ENCODE results near the gene CAMK2D. TPM values are rescaled to one million over a fixed set of nuclear protein-coding genes. Genes with fewer than 3 reads are reported as not detected.

The CAMK2D gene
- total RNA-seq, 6 donors from 2014 or later: 41.0 to 75.8 (median 51.9) TPM

DNA sequence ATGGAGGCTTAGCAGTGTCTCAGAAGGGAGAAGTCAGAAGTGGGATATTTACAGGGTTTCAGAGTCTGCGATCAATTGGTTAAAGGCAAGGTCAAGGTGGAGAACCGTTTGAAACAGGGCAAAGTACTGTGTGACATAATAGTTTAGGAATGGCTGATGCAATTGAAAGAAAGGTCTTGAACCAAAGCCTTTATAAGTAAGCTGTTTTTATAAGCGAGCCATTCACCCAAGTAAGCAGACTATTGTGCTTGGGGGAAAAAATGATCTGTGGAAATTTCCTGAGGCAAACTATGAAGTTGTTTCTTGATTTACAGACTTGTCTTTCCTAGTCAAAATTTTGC, 327.3 kb downstream of the CAMK2D start:
- ATAC-seq (ENCODE audit: low FRiP score in 2 of 2): peak in 1 of 2 donors; percentile 6
- no peaks in the 10 kb centered on the region for H3K9me3 ChIP-seq
- no peak for DNase-seq
- 73 to 81% methylated on average over 3 of the region's 3 CpGs for WGBS, 2 donors
- no peak overlapping the region for H3K27ac ChIP-seq
- H3K36me3 ChIP-seq: no peaks in the 10 kb centered on the region
- TF ChIP-seq EP300 (IDR thresholded peaks at IDR 0.05): no peak
- no peak for TF ChIP-seq POLR2AphosphoS5 (IDR thresholded peaks at IDR 0.05)
- TF ChIP-seq, protein P1, sequence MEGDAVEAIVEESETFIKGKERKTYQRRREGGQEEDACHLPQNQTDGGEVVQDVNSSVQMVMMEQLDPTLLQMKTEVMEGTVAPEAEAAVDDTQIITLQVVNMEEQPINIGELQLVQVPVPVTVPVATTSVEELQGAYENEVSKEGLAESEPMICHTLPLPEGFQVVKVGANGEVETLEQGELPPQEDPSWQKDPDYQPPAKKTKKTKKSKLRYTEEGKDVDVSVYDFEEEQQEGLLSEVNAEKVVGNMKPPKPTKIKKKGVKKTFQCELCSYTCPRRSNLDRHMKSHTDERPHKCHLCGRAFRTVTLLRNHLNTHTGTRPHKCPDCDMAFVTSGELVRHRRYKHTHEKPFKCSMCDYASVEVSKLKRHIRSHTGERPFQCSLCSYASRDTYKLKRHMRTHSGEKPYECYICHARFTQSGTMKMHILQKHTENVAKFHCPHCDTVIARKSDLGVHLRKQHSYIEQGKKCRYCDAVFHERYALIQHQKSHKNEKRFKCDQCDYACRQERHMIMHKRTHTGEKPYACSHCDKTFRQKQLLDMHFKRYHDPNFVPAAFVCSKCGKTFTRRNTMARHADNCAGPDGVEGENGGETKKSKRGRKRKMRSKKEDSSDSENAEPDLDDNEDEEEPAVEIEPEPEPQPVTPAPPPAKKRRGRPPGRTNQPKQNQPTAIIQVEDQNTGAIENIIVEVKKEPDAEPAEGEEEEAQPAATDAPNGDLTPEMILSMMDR (IDR thresholded peaks at IDR 0.05): no peak
- no peak for TF ChIP-seq POLR2A (IDR thresholded peaks at IDR 0.05)
- peaks cover 5 to 16% (median 12%) of the 10 kb centered on the region in 4 donors for H3K4me1 ChIP-seq
- H3K27me3 ChIP-seq: no peaks in the 10 kb centered on the region
- H3K4me3 ChIP-seq: no peak overlapping the region

DNA sequence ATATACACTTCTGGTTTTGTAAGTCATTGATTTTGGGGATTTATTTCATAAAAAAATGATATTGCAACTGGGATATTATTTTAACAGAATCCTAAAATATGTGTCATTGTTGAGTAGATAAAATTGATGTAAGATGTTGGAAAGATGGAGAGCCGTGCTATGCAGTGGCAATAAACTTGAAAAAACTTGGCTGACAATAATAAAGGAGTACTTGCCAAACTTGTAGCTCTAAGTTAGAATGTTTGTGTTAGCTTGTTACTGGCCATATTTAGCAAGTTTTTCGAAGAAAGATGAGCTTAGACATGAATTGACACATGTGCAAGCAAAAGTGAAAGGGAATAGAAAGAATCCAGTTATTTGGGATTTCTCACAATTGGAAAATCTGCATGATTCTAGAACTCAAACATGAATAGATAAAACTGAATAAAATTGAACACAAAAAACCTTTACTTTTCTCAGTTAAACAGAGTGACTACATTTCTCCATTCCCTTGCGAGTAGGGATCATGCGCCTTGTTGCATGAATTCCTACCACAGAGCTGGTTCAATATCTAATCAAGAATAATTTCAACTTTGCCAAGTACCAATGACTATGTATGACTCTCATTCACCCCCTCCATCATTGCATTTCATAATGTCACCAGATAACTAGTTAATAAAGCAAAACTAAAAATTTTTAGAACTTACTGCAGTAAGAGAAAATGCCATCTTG, 327.8 kb downstream of the CAMK2D start:
- Histone ChIP-seq H3K4me3 (no peak overlapping the region), H3K36me3 (no peaks in the 10 kb centered on the region), H3K27ac (no peak overlapping the region), H3K27me3 (no peaks in the 10 kb centered on the region), H3K9me3 (no peaks in the 10 kb centered on the region), H3K4me1 (peaks cover 5 to 16% (median 12%) of the 10 kb centered on the region in 4 donors)
- 85 to 86% methylated on average over 4 of the region's 4 CpGs for WGBS, 2 donors
- DNase-seq: no peak
- no peak for TF ChIP-seq POLR2A (IDR thresholded peaks at IDR 0.05)
- TF ChIP-seq POLR2AphosphoS5 (IDR thresholded peaks at IDR 0.05): no peak
- TF ChIP-seq, protein P1 (IDR thresholded peaks at IDR 0.05): no peak
- no peak for TF ChIP-seq EP300 (IDR thresholded peaks at IDR 0.05)
- ATAC-seq (ENCODE audit: low FRiP score in 2 of 2): peak in 1 of 2 donors; percentile 16

DNA sequence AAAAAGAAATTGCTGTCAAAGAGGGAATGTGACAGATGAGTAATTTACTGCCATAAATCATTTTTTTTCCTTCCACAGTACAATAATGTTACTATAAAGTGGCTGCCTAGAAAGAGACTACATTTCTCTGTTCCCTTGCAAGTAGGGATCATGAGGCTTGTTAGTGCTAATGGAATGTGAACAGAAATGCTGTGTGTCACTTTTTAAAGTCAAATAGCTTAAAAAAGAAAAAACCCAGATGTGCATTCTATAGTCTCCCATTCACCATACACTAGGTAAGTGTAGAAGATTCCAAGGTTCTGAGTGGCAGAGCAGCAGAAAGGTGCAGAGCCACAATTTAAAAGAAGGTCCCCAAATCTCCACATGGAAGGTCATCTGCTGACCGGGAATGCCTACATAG, 328.4 kb downstream of the CAMK2D start:
- 91 to 96% methylated on average over 1 of the region's 1 CpG for WGBS, 2 donors
- H3K27ac ChIP-seq: no peak overlapping the region

DNA sequence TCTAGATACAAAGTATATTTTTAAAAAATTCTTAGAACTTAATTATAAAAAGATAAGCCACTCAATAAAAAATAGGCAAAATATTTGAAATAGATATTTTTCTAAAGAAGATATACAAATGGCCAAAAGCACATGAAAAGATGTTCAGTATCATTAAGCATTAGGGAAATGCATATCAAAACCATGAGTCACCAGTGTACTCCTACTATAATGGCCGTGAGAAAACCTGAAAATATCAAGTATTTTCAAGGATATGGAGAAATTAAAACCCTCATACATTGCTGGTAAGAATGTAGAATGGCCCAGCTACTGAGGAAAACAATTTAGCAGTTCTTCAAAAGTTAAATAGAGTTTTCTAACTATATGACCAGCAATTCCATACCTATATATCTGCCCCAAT, 337.9 kb downstream of the CAMK2D start:
- H3K27ac ChIP-seq: no peak overlapping the region
- H3K4me1 ChIP-seq: no peaks in the 10 kb centered on the region
- TF ChIP-seq POLR2A (IDR thresholded peaks at IDR 0.05): no peak
- WGBS, 2 donors: 73 to 97% methylated on average over 1 of the region's 1 CpG
- no peaks in the 10 kb centered on the region for H3K27me3 ChIP-seq
- ATAC-seq (ENCODE audit: low FRiP score in 2 of 2) (no peak), DNase-seq (no peak)
- no peak overlapping the region for H3K4me3 ChIP-seq
- no peaks in the 10 kb centered on the region for H3K36me3 ChIP-seq
- no peaks in the 10 kb centered on the region for H3K9me3 ChIP-seq

More for the DNA sequence above, 328.4 kb downstream of the CAMK2D start:
- Histone ChIP-seq H3K27me3 (no peaks in the 10 kb centered on the region), H3K9me3 (no peaks in the 10 kb centered on the region), H3K4me3 (no peak overlapping the region), H3K36me3 (no peaks in the 10 kb centered on the region), H3K4me1 (peaks cover 5 to 16% (median 12%) of the 10 kb centered on the region in 4 donors)
- ATAC-seq (ENCODE audit: low FRiP score in 2 of 2) (no peak), DNase-seq (no peak)
- TF ChIP-seq EP300 (IDR thresholded peaks at IDR 0.05) (no peak), POLR2A (IDR thresholded peaks at IDR 0.05) (no peak), POLR2AphosphoS5 (IDR thresholded peaks at IDR 0.05) (no peak)
- TF ChIP-seq, protein P1 (IDR thresholded peaks at IDR 0.05): no peak

DNA sequence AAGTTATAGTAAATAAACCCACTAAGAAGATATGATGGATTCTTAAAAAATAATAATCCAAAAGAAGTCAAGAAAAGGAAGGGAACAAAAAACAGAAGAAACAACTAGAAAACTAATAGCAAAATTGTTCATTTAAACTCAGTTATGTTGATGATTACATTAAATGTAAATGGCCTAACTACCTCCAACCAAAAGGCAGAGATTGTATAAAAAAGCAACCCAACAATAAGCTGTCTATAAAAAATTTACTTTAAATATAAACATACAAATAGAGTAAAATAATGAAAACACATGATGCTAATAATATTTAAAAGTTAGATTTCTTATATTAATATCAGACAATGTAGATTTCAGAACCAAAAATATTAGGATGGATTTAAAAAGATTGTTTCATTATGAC, 340.6 kb downstream of the CAMK2D start:
- no peak for DNase-seq
- Histone ChIP-seq H3K27me3 (no peaks in the 10 kb centered on the region), H3K4me1 (no peaks in the 10 kb centered on the region), H3K4me3 (no peak overlapping the region), H3K36me3 (no peaks in the 10 kb centered on the region), H3K9me3 (no peaks in the 10 kb centered on the region), H3K27ac (no peak overlapping the region)
- ATAC-seq (ENCODE audit: low FRiP score in 2 of 2): no peak
- TF ChIP-seq POLR2AphosphoS5 (IDR thresholded peaks at IDR 0.05) (no peak), EP300 (IDR thresholded peaks at IDR 0.05) (no peak)
- TF ChIP-seq, protein P1 (IDR thresholded peaks at IDR 0.05): no peak
